ENCODE measurements around the gene BCOR. TPM values are rescaled to one million over a fixed set of nuclear protein-coding genes. Genes with fewer than 3 reads are reported as not detected.

BCOR gene
- total and polyA plus RNA-seq, 4 donors = 5.6 to 23.0 (median 11.0) TPM

GRCh38 chrX:40102393-40103381 lies 4.9 kb upstream of the BCOR start:
- TF ChIP-seq NR2F2 (IDR thresholded peaks at IDR 0.05) = no peak
- TF ChIP-seq RXRA (IDR thresholded peaks at IDR 0.05) = no peak
- TF ChIP-seq HNF4G (IDR thresholded peaks at IDR 0.05) = no peak
- TF ChIP-seq ZBTB33 (IDR thresholded peaks at IDR 0.05) = no peak
- no peaks in the 10 kb centered on the region for H3K36me3 ChIP-seq (ENCODE audit: control insufficient read depth in 4 of 4, insufficient read depth in 3 of 4, low read depth in 1 of 4, low read length in 3 of 4)
- 94% methylated on average over 65 of the region's 65 CpGs for WGBS
- no peak overlapping the region for H3K9ac ChIP-seq (ENCODE audit: low read depth in 1 of 2, low read length in 2 of 2)
- DNase-seq (ENCODE audit: low spot score) = no peak
- no peaks in the 10 kb centered on the region for H3K27me3 ChIP-seq (ENCODE audit: control insufficient read depth in 4 of 4, insufficient read depth in 4 of 4, low read length in 3 of 4)
- H3K27ac ChIP-seq (ENCODE audit: low read depth in 1 of 2, low read length in 2 of 2) = no peak overlapping the region
- H3K9me3 ChIP-seq (ENCODE audit: control insufficient read depth in 4 of 4, low read length in 3 of 4) = no peaks in the 10 kb centered on the region
- H3K4me1 ChIP-seq (ENCODE audit: control insufficient read depth in 4 of 4, insufficient read depth in 4 of 4, low read length in 3 of 4) = peaks cover 7 to 34% (median 18%) of the 10 kb centered on the region in 4 donors
- no peak overlapping the region for H3K4me3 ChIP-seq (ENCODE audit: low read depth in 1 of 3, low read length in 3 of 3)

GRCh38 chrX:40101430-40101802 lies 3.7 kb upstream of the BCOR start:
- H3K27ac ChIP-seq (ENCODE audit: low read depth in 1 of 2, low read length in 2 of 2) = no peak overlapping the region
- TF ChIP-seq FOXA2 (IDR thresholded peaks at IDR 0.05) (no peak), YY1 (IDR thresholded peaks at IDR 0.05) (no peak), JUND (IDR thresholded peaks at IDR 0.05) (no peak), NR2F2 (IDR thresholded peaks at IDR 0.05) (no peak), MAX (IDR thresholded peaks at IDR 0.05) (no peak), FOXA1 (IDR thresholded peaks at IDR 0.05) (no peak), CTCF (IDR thresholded peaks at IDR 0.05; ENCODE audit: low read depth, low read length, missing input control) (no peak), ZBTB33 (IDR thresholded peaks at IDR 0.05) (no peak), REST (IDR thresholded peaks at IDR 0.05) (no peak), EGR1 (IDR thresholded peaks at IDR 0.05; ENCODE audit: low read depth in 2 of 2) (no peak), SP1 (IDR thresholded peaks at IDR 0.05) (no peak)
- peaks cover 3 to 23% (median 10%) of the 10 kb centered on the region in 4 donors for H3K4me1 ChIP-seq (ENCODE audit: control insufficient read depth in 4 of 4, insufficient read depth in 4 of 4, low read length in 3 of 4)

More at GRCh38 chrX:40101430-40101802, 3.7 kb upstream of the BCOR start:
- Histone ChIP-seq H3K36me3 (ENCODE audit: control insufficient read depth in 4 of 4, insufficient read depth in 3 of 4, low read depth in 1 of 4, low read length in 3 of 4) (no peaks in the 10 kb centered on the region), H3K9ac (ENCODE audit: low read depth in 1 of 2, low read length in 2 of 2) (no peak overlapping the region), H3K27me3 (ENCODE audit: control insufficient read depth in 4 of 4, insufficient read depth in 4 of 4, low read length in 3 of 4) (no peaks in the 10 kb centered on the region), H3K4me3 (ENCODE audit: low read depth in 1 of 3, low read length in 3 of 3) (no peak overlapping the region), H3K9me3 (ENCODE audit: control insufficient read depth in 4 of 4, low read length in 3 of 4) (no peaks in the 10 kb centered on the region)
- no peak for DNase-seq (ENCODE audit: low spot score)
- 91% methylated on average over 9 of the region's 9 CpGs for WGBS
